NCI-H82 treated with DMSO at 0.1 percent for 48 hours (cell line): Measurements from ENCODE around the gene PLAC8.
"Not testable (repeated sequence)": the region's sequence is repeated elsewhere in the genome, so short reads cannot be mapped to it uniquely, and the experiment has no call there.

Experiments
- DNase-seq: peaks from one replicate; lab custom pipeline; 2025; ENCODE audit not compliant: unreplicated experiment; lab: John Stamatoyannopoulos, UW

Gene PLAC8

GRCh38 chr4:83074086-83074704, 40.3 kb downstream of the PLAC8 start:
- peak; percentile 55 for DNase-seq

- no peak for DNase-seq
These were observed 43.4 kb downstream of the PLAC8 start for GRCh38 chr4:83071116-83071515.

- no peak for DNase-seq
These were observed 47.4 kb downstream of the PLAC8 start for GRCh38 chr4:83067058-83067639.

GRCh38 chr4:83065266-83065665, 49.3 kb downstream of the PLAC8 start:
- DNase-seq, result no peak

GRCh38 chr4:83062739-83063138, 51.8 kb downstream of the PLAC8 start:
- DNase-seq, result no peak

GRCh38 chr4:83054928-83055327, 59.6 kb downstream of the PLAC8 start:
- DNase-seq, result no peak

GRCh38 chr4:83048781-83049180, 65.7 kb downstream of the PLAC8 start:
- not testable (repeated sequence) for DNase-seq

- DNase-seq, result no peak
These were observed 67.6 kb downstream of the PLAC8 start for GRCh38 chr4:83046693-83047473.

GRCh38 chr4:83043801-83044407, 70.6 kb downstream of the PLAC8 start:
- DNase-seq, result no peak

- not testable (repeated sequence) for DNase-seq
These were observed 71.4 kb downstream of the PLAC8 start for GRCh38 chr4:83043157-83043556.

GRCh38 chr4:83040269-83040668, 74.3 kb downstream of the PLAC8 start:
- no peak for DNase-seq
